Measurements from ENCODE around the gene S100A7A.

- TF ChIP-seq CTCF (IDR thresholded peaks at IDR 0.05 in 8 of 11, conservative IDR thresholded peaks at IDR 0.05 in 3 of 11) (no peak), POLR2A (IDR thresholded peaks at IDR 0.05) (no peak), POLR2AphosphoS5 (IDR thresholded peaks at IDR 0.05) (no peak)
Measured at GRCh38 chr1:153397051-153397923, 19.0 kb upstream of the S100A7A start.
